ENCODE measurements around the gene PRKD1.
"Not testable (repeated sequence)": the region's sequence is repeated elsewhere in the genome, so short reads cannot be mapped to it uniquely, and the experiment has no call there.

Gene PRKD1

DNA sequence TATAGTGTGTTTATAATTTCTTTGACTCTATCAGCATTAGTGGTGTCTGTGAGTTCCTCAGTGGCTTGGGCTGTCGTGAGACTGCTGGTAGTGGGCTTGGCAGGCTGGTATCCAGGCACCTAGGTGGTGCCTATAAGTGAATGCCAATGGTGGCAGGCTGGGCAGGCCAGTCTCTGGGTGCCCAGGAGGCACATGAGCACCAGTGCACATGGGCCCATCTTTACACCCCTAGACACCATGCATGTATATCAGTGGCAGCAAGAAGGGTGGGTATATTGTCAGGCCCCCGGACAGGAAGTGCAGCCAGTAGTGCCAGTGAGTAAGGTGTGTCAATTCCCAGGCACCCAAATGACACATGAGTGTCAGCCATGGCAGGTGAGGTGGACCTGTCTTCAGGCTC lies 138.2 kb downstream of the PRKD1 start:
- Histone ChIP-seq H3F3A (ENCODE audit: control insufficient read depth, insufficient read depth) (no peaks in the 10 kb centered on the region), H3K4me1 (ENCODE audit: control insufficient read depth, low read length) (no peaks in the 10 kb centered on the region), H3K79me2 (ENCODE audit: control insufficient read depth, low read length) (no peaks in the 10 kb centered on the region), H3K9me2 (replicated peaks; ENCODE audit: control insufficient read depth, low read length) (no peaks in the 10 kb centered on the region), H4K20me1 (ENCODE audit: control insufficient read depth, insufficient read depth, low read depth, low read length) (no peaks in the 10 kb centered on the region), H3K9me3 (ENCODE audit: control insufficient read depth, insufficient read depth, low read length) (no peaks in the 10 kb centered on the region), H3K4me2 (ENCODE audit: low read length) (no peak overlapping the region), H3K4me3 (ENCODE audit: low read length) (no peak overlapping the region), H3K36me3 (ENCODE audit: control insufficient read depth, low read length) (no peaks in the 10 kb centered on the region), H3K27ac (ENCODE audit: low read depth, low read length) (no peak overlapping the region), H3K27me3 (ENCODE audit: control insufficient read depth, low read length) (no peaks in the 10 kb centered on the region)
- TF ChIP-seq, protein P1, sequence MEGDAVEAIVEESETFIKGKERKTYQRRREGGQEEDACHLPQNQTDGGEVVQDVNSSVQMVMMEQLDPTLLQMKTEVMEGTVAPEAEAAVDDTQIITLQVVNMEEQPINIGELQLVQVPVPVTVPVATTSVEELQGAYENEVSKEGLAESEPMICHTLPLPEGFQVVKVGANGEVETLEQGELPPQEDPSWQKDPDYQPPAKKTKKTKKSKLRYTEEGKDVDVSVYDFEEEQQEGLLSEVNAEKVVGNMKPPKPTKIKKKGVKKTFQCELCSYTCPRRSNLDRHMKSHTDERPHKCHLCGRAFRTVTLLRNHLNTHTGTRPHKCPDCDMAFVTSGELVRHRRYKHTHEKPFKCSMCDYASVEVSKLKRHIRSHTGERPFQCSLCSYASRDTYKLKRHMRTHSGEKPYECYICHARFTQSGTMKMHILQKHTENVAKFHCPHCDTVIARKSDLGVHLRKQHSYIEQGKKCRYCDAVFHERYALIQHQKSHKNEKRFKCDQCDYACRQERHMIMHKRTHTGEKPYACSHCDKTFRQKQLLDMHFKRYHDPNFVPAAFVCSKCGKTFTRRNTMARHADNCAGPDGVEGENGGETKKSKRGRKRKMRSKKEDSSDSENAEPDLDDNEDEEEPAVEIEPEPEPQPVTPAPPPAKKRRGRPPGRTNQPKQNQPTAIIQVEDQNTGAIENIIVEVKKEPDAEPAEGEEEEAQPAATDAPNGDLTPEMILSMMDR (IDR thresholded peaks at IDR 0.05; ENCODE audit: low read depth, low read length, poor library complexity, severe bottlenecking), result no peak
- no peak for TF ChIP-seq EZH2phosphoT487 (IDR thresholded peaks at IDR 0.05; ENCODE audit: borderline replicate concordance, low read length)

DNA sequence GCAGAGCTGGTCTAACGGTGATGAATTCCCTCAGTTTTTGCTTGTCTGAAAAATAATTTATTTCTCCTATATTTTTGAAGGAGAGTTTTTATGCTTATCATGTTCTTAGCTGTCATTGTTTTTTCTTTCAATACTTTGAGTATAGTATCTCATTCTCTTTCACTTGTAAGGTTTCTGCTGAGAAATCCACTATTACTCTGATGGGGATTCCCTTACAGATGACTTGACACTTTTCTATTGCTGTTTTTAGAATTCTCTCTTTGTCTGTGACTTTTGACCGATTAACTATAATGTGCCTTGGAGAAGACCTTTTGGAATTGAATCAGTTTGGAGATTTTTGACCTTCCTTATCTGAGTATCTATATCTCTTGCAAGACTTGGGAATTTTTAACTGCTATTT lies 139.6 kb downstream of the PRKD1 start:
- no peak overlapping the region for H3K4me2 ChIP-seq (ENCODE audit: low read length)
- H3K36me3 ChIP-seq (ENCODE audit: control insufficient read depth, low read length), result no peaks in the 10 kb centered on the region
- no peaks in the 10 kb centered on the region for H3K4me1 ChIP-seq (ENCODE audit: control insufficient read depth, low read length)
- H3F3A ChIP-seq (ENCODE audit: control insufficient read depth, insufficient read depth), result no peaks in the 10 kb centered on the region
- H3K4me3 ChIP-seq (ENCODE audit: low read length), result no peak overlapping the region
- TF ChIP-seq, protein P1 (IDR thresholded peaks at IDR 0.05; ENCODE audit: low read depth, low read length, poor library complexity, severe bottlenecking), result no peak
- no peak for TF ChIP-seq EZH2phosphoT487 (IDR thresholded peaks at IDR 0.05; ENCODE audit: borderline replicate concordance, low read length)
- H3K27ac ChIP-seq (ENCODE audit: low read depth, low read length), result no peak overlapping the region
- no peaks in the 10 kb centered on the region for H3K9me2 ChIP-seq (replicated peaks; ENCODE audit: control insufficient read depth, low read length)
- H3K9me3 ChIP-seq (ENCODE audit: control insufficient read depth, insufficient read depth, low read length), result no peaks in the 10 kb centered on the region
- no peaks in the 10 kb centered on the region for H4K20me1 ChIP-seq (ENCODE audit: control insufficient read depth, insufficient read depth, low read depth, low read length)
- H3K27me3 ChIP-seq (ENCODE audit: control insufficient read depth, low read length), result no peaks in the 10 kb centered on the region
- no peaks in the 10 kb centered on the region for H3K79me2 ChIP-seq (ENCODE audit: control insufficient read depth, low read length)

DNA sequence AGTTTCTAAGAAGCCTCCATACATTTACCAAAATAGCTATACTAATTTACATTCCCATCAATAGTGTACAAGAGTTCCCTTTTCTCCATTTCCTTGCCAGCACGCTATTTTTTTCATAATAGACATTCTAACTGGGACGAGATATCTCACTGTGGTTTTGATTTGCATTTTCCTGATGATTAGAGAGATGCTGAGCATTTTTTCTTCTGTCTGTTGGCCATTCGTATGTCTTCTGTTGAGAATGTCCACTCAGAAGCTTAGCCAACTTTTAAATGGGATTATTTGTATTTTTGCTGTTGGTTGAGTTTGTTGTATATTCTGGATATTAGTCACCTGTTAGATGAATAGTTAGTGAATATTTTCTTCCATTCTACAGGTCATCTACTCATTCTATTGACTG lies 144.1 kb downstream of the PRKD1 start:
- H3K27ac ChIP-seq (ENCODE audit: low read depth, low read length), result no peak overlapping the region
- no peaks in the 10 kb centered on the region for H3K4me1 ChIP-seq (ENCODE audit: control insufficient read depth, low read length)
- TF ChIP-seq EZH2phosphoT487 (IDR thresholded peaks at IDR 0.05; ENCODE audit: borderline replicate concordance, low read length), result no peak
- TF ChIP-seq, protein P1 (IDR thresholded peaks at IDR 0.05; ENCODE audit: low read depth, low read length, poor library complexity, severe bottlenecking), result no peak
- H3K36me3 ChIP-seq (ENCODE audit: control insufficient read depth, low read length), result no peaks in the 10 kb centered on the region
- no peak overlapping the region for H3K4me3 ChIP-seq (ENCODE audit: low read length)
- no peaks in the 10 kb centered on the region for H4K20me1 ChIP-seq (ENCODE audit: control insufficient read depth, insufficient read depth, low read depth, low read length)
- H3K9me2 ChIP-seq (replicated peaks; ENCODE audit: control insufficient read depth, low read length), result no peaks in the 10 kb centered on the region
- H3K27me3 ChIP-seq (ENCODE audit: control insufficient read depth, low read length), result no peaks in the 10 kb centered on the region
- no peaks in the 10 kb centered on the region for H3K79me2 ChIP-seq (ENCODE audit: control insufficient read depth, low read length)
- H3K4me2 ChIP-seq (ENCODE audit: low read length), result no peak overlapping the region
- no peaks in the 10 kb centered on the region for H3F3A ChIP-seq (ENCODE audit: control insufficient read depth, insufficient read depth)
- H3K9me3 ChIP-seq (ENCODE audit: control insufficient read depth, insufficient read depth, low read length), result no peaks in the 10 kb centered on the region

DNA sequence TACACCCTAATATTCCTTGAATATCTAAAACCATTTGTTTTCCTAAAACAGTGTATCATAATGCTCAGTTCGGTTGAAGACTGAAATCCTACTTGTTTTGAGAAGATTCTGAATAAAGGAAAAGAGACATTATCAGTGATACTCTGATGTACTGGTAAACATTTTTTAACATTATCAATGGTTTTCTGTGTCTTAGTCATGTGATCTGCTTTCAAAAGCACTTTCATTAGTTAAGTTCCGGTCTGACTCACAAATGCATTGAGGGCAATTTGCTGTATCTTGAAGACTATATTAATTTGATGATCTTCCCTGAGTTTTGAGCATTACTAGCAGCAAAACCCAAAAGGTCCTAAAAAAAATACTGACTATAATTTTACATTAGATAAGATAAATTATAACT lies 145.6 kb downstream of the PRKD1 start:
- Histone ChIP-seq H3K4me2 (ENCODE audit: low read length) (no peak overlapping the region), H3K9me3 (ENCODE audit: control insufficient read depth, insufficient read depth, low read length) (no peaks in the 10 kb centered on the region), H3K79me2 (ENCODE audit: control insufficient read depth, low read length) (no peaks in the 10 kb centered on the region), H3K27ac (ENCODE audit: low read depth, low read length) (no peak overlapping the region), H4K20me1 (ENCODE audit: control insufficient read depth, insufficient read depth, low read depth, low read length) (no peaks in the 10 kb centered on the region), H3K27me3 (ENCODE audit: control insufficient read depth, low read length) (no peaks in the 10 kb centered on the region), H3F3A (ENCODE audit: control insufficient read depth, insufficient read depth) (no peaks in the 10 kb centered on the region), H3K4me3 (ENCODE audit: low read length) (no peak overlapping the region), H3K36me3 (ENCODE audit: control insufficient read depth, low read length) (no peaks in the 10 kb centered on the region), H3K4me1 (ENCODE audit: control insufficient read depth, low read length) (no peaks in the 10 kb centered on the region), H3K9me2 (replicated peaks; ENCODE audit: control insufficient read depth, low read length) (no peaks in the 10 kb centered on the region)
- no peak for TF ChIP-seq EZH2phosphoT487 (IDR thresholded peaks at IDR 0.05; ENCODE audit: borderline replicate concordance, low read length)
- TF ChIP-seq, protein P1 (IDR thresholded peaks at IDR 0.05; ENCODE audit: low read depth, low read length, poor library complexity, severe bottlenecking), result no peak

DNA sequence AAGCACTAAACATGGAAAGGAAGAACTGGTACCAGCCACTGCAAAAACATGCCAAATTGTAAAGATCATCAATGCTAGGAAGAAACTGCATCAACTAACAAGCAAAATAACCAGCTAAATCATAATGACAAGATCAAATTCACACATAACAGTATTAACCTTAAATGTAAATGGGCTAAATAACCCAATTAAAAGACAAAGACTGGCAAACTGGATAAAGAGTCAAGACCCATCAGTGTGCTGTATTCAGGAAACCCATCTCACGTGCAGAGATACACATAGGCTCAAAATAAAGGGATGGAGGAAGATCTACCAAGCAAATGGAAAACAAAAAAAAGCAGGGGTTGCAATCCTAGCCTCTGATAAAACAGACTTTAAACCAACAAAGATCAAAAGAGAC lies 150.5 kb downstream of the PRKD1 start:
- not testable (repeated sequence) for H3K4me3 ChIP-seq (ENCODE audit: low read length); H3K9me3 ChIP-seq (ENCODE audit: control insufficient read depth, insufficient read depth, low read length); H3K4me2 ChIP-seq (ENCODE audit: low read length); H3K79me2 ChIP-seq (ENCODE audit: control insufficient read depth, low read length); H3K36me3 ChIP-seq (ENCODE audit: control insufficient read depth, low read length); H3F3A ChIP-seq (ENCODE audit: control insufficient read depth, insufficient read depth); H4K20me1 ChIP-seq (ENCODE audit: control insufficient read depth, insufficient read depth, low read depth, low read length); H3K9me2 ChIP-seq (replicated peaks; ENCODE audit: control insufficient read depth, low read length); H3K4me1 ChIP-seq (ENCODE audit: control insufficient read depth, low read length); H3K27me3 ChIP-seq (ENCODE audit: control insufficient read depth, low read length); H3K27ac ChIP-seq (ENCODE audit: low read depth, low read length)
